ENCODE data around the gene PCSK2. TPM values are rescaled to one million over a fixed set of nuclear protein-coding genes. Genes with fewer than 3 reads are reported as not detected.

Gene PCSK2
- total and polyA plus RNA-seq, 2 donors, result 0.05 to 0.18 TPM

GRCh38 chr20:17287998-17288397 is 61.2 kb downstream of the PCSK2 start:
- Histone ChIP-seq H3K36me3 (ENCODE audit: control insufficient read depth in 2 of 2, insufficient read depth in 2 of 2, low read length in 1 of 2) (no peaks in the 10 kb centered on the region), H3K27me3 (ENCODE audit: control insufficient read depth in 2 of 2, insufficient read depth in 1 of 2, low read length in 1 of 2) (no peaks in the 10 kb centered on the region), H3K4me1 (ENCODE audit: control insufficient read depth in 2 of 2, insufficient read depth in 2 of 2, low read length in 2 of 2) (no peaks in the 10 kb centered on the region), H3K9me3 (ENCODE audit: control insufficient read depth in 2 of 2, insufficient read depth in 1 of 2, low read length in 1 of 2) (no peaks in the 10 kb centered on the region), H3K4me3 (ENCODE audit: low read length in 2 of 2) (no peak overlapping the region), H3K27ac (ENCODE audit: low read depth in 1 of 2, low read length in 1 of 2) (no peak overlapping the region)
- no peak for DNase-seq (ENCODE audit: low read depth in 6 of 9, low spot score in 9 of 9)
- 88% methylated on average over 3 of the region's 3 CpGs for whole genome bisulfite sequencing

- Histone ChIP-seq H3K4me1 (ENCODE audit: control insufficient read depth in 2 of 2, insufficient read depth in 2 of 2, low read length in 2 of 2) (no peaks in the 10 kb centered on the region), H3K9me3 (ENCODE audit: control insufficient read depth in 2 of 2, insufficient read depth in 1 of 2, low read length in 1 of 2) (no peaks in the 10 kb centered on the region), H3K4me3 (ENCODE audit: low read length in 2 of 2) (no peak overlapping the region), H3K27ac (ENCODE audit: low read depth in 1 of 2, low read length in 1 of 2) (no peak overlapping the region), H3K36me3 (ENCODE audit: control insufficient read depth in 2 of 2, insufficient read depth in 2 of 2, low read length in 1 of 2) (no peaks in the 10 kb centered on the region), H3K27me3 (ENCODE audit: control insufficient read depth in 2 of 2, insufficient read depth in 1 of 2, low read length in 1 of 2) (no peaks in the 10 kb centered on the region)
- no peak for DNase-seq (ENCODE audit: low read depth in 6 of 9, low spot score in 9 of 9)
- WGBS, result 91% methylated on average over 3 of the region's 3 CpGs
These were observed 68.4 kb downstream of the PCSK2 start for GRCh38 chr20:17295151-17295726.

- no peaks in the 10 kb centered on the region for H3K9me3 ChIP-seq (ENCODE audit: control insufficient read depth in 2 of 2, insufficient read depth in 1 of 2, low read length in 1 of 2)
- no peak for DNase-seq (ENCODE audit: low read depth in 6 of 9, low spot score in 9 of 9)
- H3K4me3 ChIP-seq (ENCODE audit: low read length in 2 of 2), result no peak overlapping the region
- H3K27ac ChIP-seq (ENCODE audit: low read depth in 1 of 2, low read length in 1 of 2), result no peak overlapping the region
- H3K4me1 ChIP-seq (ENCODE audit: control insufficient read depth in 2 of 2, insufficient read depth in 2 of 2, low read length in 2 of 2), result no peaks in the 10 kb centered on the region
- no peaks in the 10 kb centered on the region for H3K36me3 ChIP-seq (ENCODE audit: control insufficient read depth in 2 of 2, insufficient read depth in 2 of 2, low read length in 1 of 2)
- 93% methylated on average over 4 of the region's 4 CpGs for WGBS
- no peaks in the 10 kb centered on the region for H3K27me3 ChIP-seq (ENCODE audit: control insufficient read depth in 2 of 2, insufficient read depth in 1 of 2, low read length in 1 of 2)
These were observed 69.2 kb downstream of the PCSK2 start for GRCh38 chr20:17295991-17296390.

- no peak overlapping the region for H3K4me3 ChIP-seq (ENCODE audit: low read length in 2 of 2)
- no peaks in the 10 kb centered on the region for H3K36me3 ChIP-seq (ENCODE audit: control insufficient read depth in 2 of 2, insufficient read depth in 2 of 2, low read length in 1 of 2)
- no peaks in the 10 kb centered on the region for H3K4me1 ChIP-seq (ENCODE audit: control insufficient read depth in 2 of 2, insufficient read depth in 2 of 2, low read length in 2 of 2)
- no peaks in the 10 kb centered on the region for H3K9me3 ChIP-seq (ENCODE audit: control insufficient read depth in 2 of 2, insufficient read depth in 1 of 2, low read length in 1 of 2)
- DNase-seq (ENCODE audit: low read depth in 6 of 9, low spot score in 9 of 9), result no peak
- no peak overlapping the region for H3K27ac ChIP-seq (ENCODE audit: low read depth in 1 of 2, low read length in 1 of 2)
- no peaks in the 10 kb centered on the region for H3K27me3 ChIP-seq (ENCODE audit: control insufficient read depth in 2 of 2, insufficient read depth in 1 of 2, low read length in 1 of 2)
These were observed 71.3 kb downstream of the PCSK2 start for GRCh38 chr20:17298171-17298570.

GRCh38 chr20:17298751-17299150 is 71.9 kb downstream of the PCSK2 start:
- Histone ChIP-seq H3K36me3 (ENCODE audit: control insufficient read depth in 2 of 2, insufficient read depth in 2 of 2, low read length in 1 of 2) (no peaks in the 10 kb centered on the region), H3K4me1 (ENCODE audit: control insufficient read depth in 2 of 2, insufficient read depth in 2 of 2, low read length in 2 of 2) (no peaks in the 10 kb centered on the region), H3K4me3 (ENCODE audit: low read length in 2 of 2) (no peak overlapping the region), H3K9me3 (ENCODE audit: control insufficient read depth in 2 of 2, insufficient read depth in 1 of 2, low read length in 1 of 2) (no peaks in the 10 kb centered on the region), H3K27ac (ENCODE audit: low read depth in 1 of 2, low read length in 1 of 2) (no peak overlapping the region), H3K27me3 (ENCODE audit: control insufficient read depth in 2 of 2, insufficient read depth in 1 of 2, low read length in 1 of 2) (no peaks in the 10 kb centered on the region)
- DNase-seq (ENCODE audit: low read depth in 6 of 9, low spot score in 9 of 9), result no peak
- 97% methylated on average over 2 of the region's 2 CpGs for WGBS

GRCh38 chr20:17300113-17300512 is 73.3 kb downstream of the PCSK2 start:
- WGBS, result 98% methylated on average over 2 of the region's 2 CpGs
- Histone ChIP-seq H3K27me3 (ENCODE audit: control insufficient read depth in 2 of 2, insufficient read depth in 1 of 2, low read length in 1 of 2) (no peaks in the 10 kb centered on the region), H3K9me3 (ENCODE audit: control insufficient read depth in 2 of 2, insufficient read depth in 1 of 2, low read length in 1 of 2) (no peaks in the 10 kb centered on the region), H3K4me3 (ENCODE audit: low read length in 2 of 2) (no peak overlapping the region), H3K36me3 (ENCODE audit: control insufficient read depth in 2 of 2, insufficient read depth in 2 of 2, low read length in 1 of 2) (no peaks in the 10 kb centered on the region), H3K27ac (ENCODE audit: low read depth in 1 of 2, low read length in 1 of 2) (no peak overlapping the region), H3K4me1 (ENCODE audit: control insufficient read depth in 2 of 2, insufficient read depth in 2 of 2, low read length in 2 of 2) (no peaks in the 10 kb centered on the region)
- DNase-seq (ENCODE audit: low read depth in 6 of 9, low spot score in 9 of 9), result no peak

GRCh38 chr20:17304774-17305173 is 77.9 kb downstream of the PCSK2 start:
- 53% methylated on average over 3 of the region's 3 CpGs for WGBS
- Histone ChIP-seq H3K4me3 (ENCODE audit: low read length in 2 of 2) (no peak overlapping the region), H3K9me3 (ENCODE audit: control insufficient read depth in 2 of 2, insufficient read depth in 1 of 2, low read length in 1 of 2) (no peaks in the 10 kb centered on the region), H3K36me3 (ENCODE audit: control insufficient read depth in 2 of 2, insufficient read depth in 2 of 2, low read length in 1 of 2) (no peaks in the 10 kb centered on the region), H3K27ac (ENCODE audit: low read depth in 1 of 2, low read length in 1 of 2) (no peak overlapping the region), H3K27me3 (ENCODE audit: control insufficient read depth in 2 of 2, insufficient read depth in 1 of 2, low read length in 1 of 2) (no peaks in the 10 kb centered on the region), H3K4me1 (ENCODE audit: control insufficient read depth in 2 of 2, insufficient read depth in 2 of 2, low read length in 2 of 2) (no peaks in the 10 kb centered on the region)
- DNase-seq (ENCODE audit: low read depth in 6 of 9, low spot score in 9 of 9), result no peak

- Histone ChIP-seq H3K36me3 (ENCODE audit: control insufficient read depth in 2 of 2, insufficient read depth in 2 of 2, low read length in 1 of 2) (no peaks in the 10 kb centered on the region), H3K4me1 (ENCODE audit: control insufficient read depth in 2 of 2, insufficient read depth in 2 of 2, low read length in 2 of 2) (no peaks in the 10 kb centered on the region), H3K27me3 (ENCODE audit: control insufficient read depth in 2 of 2, insufficient read depth in 1 of 2, low read length in 1 of 2) (no peaks in the 10 kb centered on the region), H3K27ac (ENCODE audit: low read depth in 1 of 2, low read length in 1 of 2) (no peak overlapping the region), H3K4me3 (ENCODE audit: low read length in 2 of 2) (no peak overlapping the region), H3K9me3 (ENCODE audit: control insufficient read depth in 2 of 2, insufficient read depth in 1 of 2, low read length in 1 of 2) (no peaks in the 10 kb centered on the region)
- DNase-seq (ENCODE audit: low read depth in 6 of 9, low spot score in 9 of 9), result no peak
- WGBS, result 86% methylated on average over 4 of the region's 4 CpGs
These were observed 79.6 kb downstream of the PCSK2 start for GRCh38 chr20:17306427-17306826.

- Histone ChIP-seq H3K27me3 (ENCODE audit: control insufficient read depth in 2 of 2, insufficient read depth in 1 of 2, low read length in 1 of 2) (peaks cover 8 to 30% of the 10 kb centered on the region in 2 donors), H3K4me3 (ENCODE audit: low read length in 2 of 2) (no peak overlapping the region), H3K4me1 (ENCODE audit: control insufficient read depth in 2 of 2, insufficient read depth in 2 of 2, low read length in 2 of 2) (no peaks in the 10 kb centered on the region), H3K36me3 (ENCODE audit: control insufficient read depth in 2 of 2, insufficient read depth in 2 of 2, low read length in 1 of 2) (no peaks in the 10 kb centered on the region), H3K9me3 (ENCODE audit: control insufficient read depth in 2 of 2, insufficient read depth in 1 of 2, low read length in 1 of 2) (no peaks in the 10 kb centered on the region), H3K27ac (ENCODE audit: low read depth in 1 of 2, low read length in 1 of 2) (no peak overlapping the region)
- no peak for DNase-seq (ENCODE audit: low read depth in 6 of 9, low spot score in 9 of 9)
- WGBS, result 91% methylated on average over 5 of the region's 5 CpGs
These were observed 87.4 kb downstream of the PCSK2 start for GRCh38 chr20:17314264-17314663.
